ENCODE data around the gene FHL2. TPM values are rescaled to one million over a fixed set of nuclear protein-coding genes. Genes with fewer than 3 reads are reported as not detected.

The FHL2 gene
- total and polyA plus RNA-seq, 2 experiments from 2014 or later: 17.9 to 18.8 TPM

DNA sequence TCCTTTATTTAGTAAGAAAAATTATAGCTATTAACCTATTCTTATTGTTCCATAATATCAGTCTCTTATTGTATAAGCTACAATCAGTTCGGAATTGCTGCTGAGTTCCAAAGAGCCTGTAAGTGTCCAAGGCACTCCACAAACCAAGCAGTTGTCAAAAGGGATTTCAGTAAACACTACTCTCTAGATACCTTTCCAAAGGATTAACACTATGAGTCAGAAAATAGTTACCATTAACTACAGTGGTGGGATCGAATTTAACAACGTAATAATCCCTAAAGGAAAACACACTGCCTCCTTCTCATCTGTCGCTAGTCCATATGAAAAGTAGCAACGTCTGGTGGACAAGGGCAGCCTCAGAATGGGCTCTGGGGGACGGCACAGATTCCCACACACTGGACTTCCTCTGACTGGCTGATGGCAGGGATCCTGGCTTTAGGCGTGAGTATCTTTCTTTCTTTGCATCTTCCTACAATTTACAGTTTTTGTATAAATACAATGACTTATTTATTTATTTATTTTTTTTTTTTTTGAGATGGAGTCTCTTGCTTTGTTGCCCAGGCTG is 78.1 kb downstream of the FHL2 start:
- H3K9me2 ChIP-seq (replicated peaks; ENCODE audit: insufficient read depth): no peaks in the 10 kb centered on the region
- peaks cover 14% of the 10 kb centered on the region for H3K4me1 ChIP-seq (ENCODE audit: insufficient read depth)
- H3K27me3 ChIP-seq: no peaks in the 10 kb centered on the region
- H3K36me3 ChIP-seq (replicated peaks; ENCODE audit: insufficient read depth, low read depth): no peaks in the 10 kb centered on the region
- no peak overlapping the region for H3K4me3 ChIP-seq
- 34% methylated on average over 7 of the region's 7 CpGs for whole genome bisulfite sequencing (ENCODE audit: low lambda C conversion rate, missing lambda C conversion rate)
- DNase-seq (ENCODE audit: low spot score): no peak
- H3K9me3 ChIP-seq (ENCODE audit: low read depth): no peaks in the 10 kb centered on the region
- peaks cover 89% of the 10 kb centered on the region for H3K79me2 ChIP-seq
- H3K4me2 ChIP-seq: peak overlapping the region; percentile 28
- TF ChIP-seq CTCF (IDR thresholded peaks at IDR 0.05; ENCODE audit: poor library complexity): no peak
- no peak for TF ChIP-seq EZH2 (IDR thresholded peaks at IDR 0.05; ENCODE audit: borderline replicate concordance)
- no peak for TF ChIP-seq EZH2phosphoT487 (IDR thresholded peaks at IDR 0.05; ENCODE audit: low read depth, severe bottlenecking, unreplicated experiment)
- H4K20me1 ChIP-seq (ENCODE audit: insufficient read depth, poor library complexity, severe bottlenecking): no peaks in the 10 kb centered on the region
- H2AFZ ChIP-seq: no peak overlapping the region
- H3K27ac ChIP-seq: no peak overlapping the region

- Histone ChIP-seq H3K4me1 (ENCODE audit: insufficient read depth) (peaks cover 6% of the 10 kb centered on the region), H4K20me1 (ENCODE audit: insufficient read depth, poor library complexity, severe bottlenecking) (no peaks in the 10 kb centered on the region)
- WGBS (ENCODE audit: low lambda C conversion rate, missing lambda C conversion rate): 91% methylated on average over 3 of the region's 3 CpGs
Measured at GRCh38 chr2:105317937-105318336, 80.9 kb downstream of the FHL2 start.

GRCh38 chr2:105315314-105315713 is 83.5 kb downstream of the FHL2 start:
- Histone ChIP-seq H3K4me2 (no peak overlapping the region), H2AFZ (no peak overlapping the region), H3K9me3 (ENCODE audit: low read depth) (no peaks in the 10 kb centered on the region), H4K20me1 (ENCODE audit: insufficient read depth, poor library complexity, severe bottlenecking) (no peaks in the 10 kb centered on the region), H3K79me2 (peaks cover 86% of the 10 kb centered on the region), H3K27me3 (no peaks in the 10 kb centered on the region), H3K4me3 (no peak overlapping the region), H3K27ac (no peak overlapping the region), H3K4me1 (ENCODE audit: insufficient read depth) (no peaks in the 10 kb centered on the region), H3K9me2 (replicated peaks; ENCODE audit: insufficient read depth) (no peaks in the 10 kb centered on the region), H3K36me3 (replicated peaks; ENCODE audit: insufficient read depth, low read depth) (no peaks in the 10 kb centered on the region)
- TF ChIP-seq CTCF (IDR thresholded peaks at IDR 0.05; ENCODE audit: poor library complexity) (no peak), EZH2phosphoT487 (IDR thresholded peaks at IDR 0.05; ENCODE audit: low read depth, severe bottlenecking, unreplicated experiment) (no peak), EZH2 (IDR thresholded peaks at IDR 0.05; ENCODE audit: borderline replicate concordance) (no peak)
- no peak for DNase-seq (ENCODE audit: low spot score)
- WGBS (ENCODE audit: low lambda C conversion rate, missing lambda C conversion rate): 86% methylated on average over 3 of the region's 3 CpGs

More at GRCh38 chr2:105317937-105318336, 80.9 kb downstream of the FHL2 start:
- Histone ChIP-seq H3K36me3 (replicated peaks; ENCODE audit: insufficient read depth, low read depth) (no peaks in the 10 kb centered on the region), H3K9me2 (replicated peaks; ENCODE audit: insufficient read depth) (no peaks in the 10 kb centered on the region), H3K27me3 (no peaks in the 10 kb centered on the region), H3K4me2 (no peak overlapping the region), H3K27ac (no peak overlapping the region), H3K79me2 (peaks cover 83% of the 10 kb centered on the region), H3K9me3 (ENCODE audit: low read depth) (no peaks in the 10 kb centered on the region), H3K4me3 (no peak overlapping the region), H2AFZ (no peak overlapping the region)
- TF ChIP-seq CTCF (IDR thresholded peaks at IDR 0.05; ENCODE audit: poor library complexity): no peak
- TF ChIP-seq EZH2phosphoT487 (IDR thresholded peaks at IDR 0.05; ENCODE audit: low read depth, severe bottlenecking, unreplicated experiment): no peak
- no peak for TF ChIP-seq EZH2 (IDR thresholded peaks at IDR 0.05; ENCODE audit: borderline replicate concordance)
- no peak for DNase-seq (ENCODE audit: low spot score)

Data from hepatocyte (in vitro differentiated cells).